Skeletal muscle tissue (tissue), 4 donors: ENCODE data around the gene TMEM135. TPM values are rescaled to one million over a fixed set of nuclear protein-coding genes. Genes with fewer than 3 reads are reported as not detected.

Experiments used
- H3K27ac ChIP-seq: one replicate; pipeline ENCODE4 v1.7.0; 2013; ENCODE audit warnings: mild to moderate bottlenecking, low read depth, low read length, inconsistent platforms
- H3K27me3 ChIP-seq, 3 donors: one replicate each; pipeline ENCODE4 v1.7.0; 2013; ENCODE audit warnings: low read length in 3 of 3; ENCODE audit not compliant: control insufficient read depth in 3 of 3, insufficient read depth in 3 of 3
- H3K36me3 ChIP-seq, 3 donors: one replicate each; pipeline ENCODE4 v1.7.0; 2013; ENCODE audit warnings: low read length in 3 of 3; ENCODE audit not compliant: control insufficient read depth in 3 of 3, insufficient read depth in 3 of 3
- H3K4me1 ChIP-seq, 3 donors: one replicate each; pipeline ENCODE4 v1.7.0; 2013; ENCODE audit warnings: low read length in 3 of 3, mild to moderate bottlenecking in 3 of 3; ENCODE audit not compliant: control insufficient read depth in 3 of 3, insufficient read depth in 3 of 3
- H3K4me3 ChIP-seq, 3 donors: one replicate each; pipeline ENCODE4 v1.7.0; 2013; ENCODE audit warnings: low read length in 3 of 3
- H3K9ac ChIP-seq, 3 donors: one replicate each; pipeline ENCODE4 v1.7.0; 2013; ENCODE audit warnings: low read length in 3 of 3, mild to moderate bottlenecking in 3 of 3, moderate library complexity in 2 of 3, low read depth in 1 of 3
- H3K9me3 ChIP-seq, 3 donors: one replicate each; pipeline ENCODE4 v1.7.0; 2013; ENCODE audit warnings: low read length in 3 of 3; ENCODE audit not compliant: control insufficient read depth in 3 of 3
- total RNA-seq: library from RNA; depleted of rRNA; stranded (reverse); fragments of >200 nt; gene quantifications from one replicate; pipeline ENCODE4 v1.2.3, GENCODE V29; 2014
- donor health status: Osteomylitis.

The TMEM135 gene
- total RNA-seq, 1 donor from 2014 or later, result 35.5 TPM

GRCh38 chr11:87128372-87128771, 90.6 kb downstream of the TMEM135 start:
- H3K4me3 ChIP-seq, result no peak overlapping the region
- H3K9ac ChIP-seq, result no peak overlapping the region
- no peak overlapping the region for H3K27ac ChIP-seq
- H3K36me3 ChIP-seq, result no peaks in the 10 kb centered on the region
- H3K4me1 ChIP-seq, result peaks cover 0 to 4% (median 0%) of the 10 kb centered on the region in 3 donors
- no peaks in the 10 kb centered on the region for H3K9me3 ChIP-seq
- H3K27me3 ChIP-seq, result no peaks in the 10 kb centered on the region

GRCh38 chr11:87134524-87135106, 96.9 kb downstream of the TMEM135 start:
- Histone ChIP-seq H3K36me3 (no peaks in the 10 kb centered on the region), H3K4me3 (no peak overlapping the region), H3K27me3 (no peaks in the 10 kb centered on the region), H3K9ac (no peak overlapping the region), H3K4me1 (no peaks in the 10 kb centered on the region), H3K9me3 (no peaks in the 10 kb centered on the region), H3K27ac (no peak overlapping the region)

- Histone ChIP-seq H3K27me3 (no peaks in the 10 kb centered on the region), H3K4me3 (no peak overlapping the region), H3K4me1 (no peaks in the 10 kb centered on the region), H3K9me3 (no peaks in the 10 kb centered on the region), H3K9ac (no peak overlapping the region), H3K27ac (no peak overlapping the region), H3K36me3 (no peaks in the 10 kb centered on the region)
Observed at GRCh38 chr11:87136236-87136635, 98.5 kb downstream of the TMEM135 start.

GRCh38 chr11:87137711-87138110, 100.0 kb downstream of the TMEM135 start:
- no peak overlapping the region for H3K4me3 ChIP-seq
- H3K27me3 ChIP-seq, result no peaks in the 10 kb centered on the region
- no peaks in the 10 kb centered on the region for H3K36me3 ChIP-seq
- H3K9ac ChIP-seq, result no peak overlapping the region
- H3K9me3 ChIP-seq, result no peaks in the 10 kb centered on the region
- H3K4me1 ChIP-seq, result no peaks in the 10 kb centered on the region
- no peak overlapping the region for H3K27ac ChIP-seq

- Histone ChIP-seq H3K27me3 (no peaks in the 10 kb centered on the region), H3K27ac (no peak overlapping the region), H3K4me3 (no peak overlapping the region), H3K9ac (no peak overlapping the region), H3K36me3 (no peaks in the 10 kb centered on the region), H3K9me3 (no peaks in the 10 kb centered on the region), H3K4me1 (no peaks in the 10 kb centered on the region)
Observed at GRCh38 chr11:87139475-87139874, 101.7 kb downstream of the TMEM135 start.

GRCh38 chr11:87141322-87141721, 103.6 kb downstream of the TMEM135 start:
- no peaks in the 10 kb centered on the region for H3K4me1 ChIP-seq
- no peaks in the 10 kb centered on the region for H3K9me3 ChIP-seq
- H3K27ac ChIP-seq, result no peak overlapping the region
- H3K9ac ChIP-seq, result no peak overlapping the region
- no peaks in the 10 kb centered on the region for H3K27me3 ChIP-seq
- H3K4me3 ChIP-seq, result no peak overlapping the region
- no peaks in the 10 kb centered on the region for H3K36me3 ChIP-seq

- no peaks in the 10 kb centered on the region for H3K9me3 ChIP-seq
- no peaks in the 10 kb centered on the region for H3K36me3 ChIP-seq
- H3K27ac ChIP-seq, result no peak overlapping the region
- H3K4me3 ChIP-seq, result no peak overlapping the region
- H3K4me1 ChIP-seq, result no peaks in the 10 kb centered on the region
- no peak overlapping the region for H3K9ac ChIP-seq
- H3K27me3 ChIP-seq, result no peaks in the 10 kb centered on the region
Observed at GRCh38 chr11:87141980-87142514, 104.3 kb downstream of the TMEM135 start.

GRCh38 chr11:87142594-87142993, 104.9 kb downstream of the TMEM135 start:
- H3K4me3 ChIP-seq, result no peak overlapping the region
- H3K9ac ChIP-seq, result no peak overlapping the region
- no peaks in the 10 kb centered on the region for H3K9me3 ChIP-seq
- no peaks in the 10 kb centered on the region for H3K27me3 ChIP-seq
- no peaks in the 10 kb centered on the region for H3K36me3 ChIP-seq
- H3K27ac ChIP-seq, result no peak overlapping the region
- no peaks in the 10 kb centered on the region for H3K4me1 ChIP-seq

- Histone ChIP-seq H3K4me1 (no peaks in the 10 kb centered on the region), H3K9ac (no peak overlapping the region), H3K9me3 (no peaks in the 10 kb centered on the region), H3K36me3 (no peaks in the 10 kb centered on the region), H3K4me3 (no peak overlapping the region), H3K27ac (no peak overlapping the region), H3K27me3 (no peaks in the 10 kb centered on the region)
Observed at GRCh38 chr11:87143641-87144040, 105.9 kb downstream of the TMEM135 start.

- Histone ChIP-seq H3K9ac (no peak overlapping the region), H3K36me3 (no peaks in the 10 kb centered on the region), H3K9me3 (no peaks in the 10 kb centered on the region), H3K4me1 (no peaks in the 10 kb centered on the region), H3K4me3 (no peak overlapping the region), H3K27me3 (no peaks in the 10 kb centered on the region), H3K27ac (no peak overlapping the region)
Observed at GRCh38 chr11:87144252-87144651, 106.5 kb downstream of the TMEM135 start.
